Posterior vena cava (tissue), 2 donors: ENCODE measurements around the gene NF1. TPM values are rescaled to one million over a fixed set of nuclear protein-coding genes. Genes with fewer than 3 reads are reported as not detected.
"Not testable (repeated sequence)": the region's sequence is repeated elsewhere in the genome, so short reads cannot be mapped to it uniquely, and the experiment has no call there.

ENCODE experiments used
- DNase-seq: peaks from one replicate; pipeline ENCODE4 v3.0.0-alpha.2; 2020; ENCODE audit warnings: low spot score
- intact Hi-C, 2 donors: fragments of 100-400 bp; cut with DNase I; formaldehyde crosslinking; loops; one replicate each; pipeline versions ENCODE4 v1.14.1 to v1.14.2; 2022 to 2023
- total RNA-seq, 2 donors: library from RNA; stranded (reverse); fragmentation: NEBNext Ultra II Directional; extraction: Animal tissue kit (Norgen Biotek cat#: 25700); gene quantifications; one replicate each; pipeline ENCODE4 v1.2.1, GENCODE V29; 2021
- donor health status: DM: yes; HTN: yes; CAD: no.
- donor health status: DM: yes; HTN: yes; CAD: no.

NF1 gene
- total RNA-seq, 2 donors from 2014 or later, result 47.7 to 70.1 TPM

DNA sequence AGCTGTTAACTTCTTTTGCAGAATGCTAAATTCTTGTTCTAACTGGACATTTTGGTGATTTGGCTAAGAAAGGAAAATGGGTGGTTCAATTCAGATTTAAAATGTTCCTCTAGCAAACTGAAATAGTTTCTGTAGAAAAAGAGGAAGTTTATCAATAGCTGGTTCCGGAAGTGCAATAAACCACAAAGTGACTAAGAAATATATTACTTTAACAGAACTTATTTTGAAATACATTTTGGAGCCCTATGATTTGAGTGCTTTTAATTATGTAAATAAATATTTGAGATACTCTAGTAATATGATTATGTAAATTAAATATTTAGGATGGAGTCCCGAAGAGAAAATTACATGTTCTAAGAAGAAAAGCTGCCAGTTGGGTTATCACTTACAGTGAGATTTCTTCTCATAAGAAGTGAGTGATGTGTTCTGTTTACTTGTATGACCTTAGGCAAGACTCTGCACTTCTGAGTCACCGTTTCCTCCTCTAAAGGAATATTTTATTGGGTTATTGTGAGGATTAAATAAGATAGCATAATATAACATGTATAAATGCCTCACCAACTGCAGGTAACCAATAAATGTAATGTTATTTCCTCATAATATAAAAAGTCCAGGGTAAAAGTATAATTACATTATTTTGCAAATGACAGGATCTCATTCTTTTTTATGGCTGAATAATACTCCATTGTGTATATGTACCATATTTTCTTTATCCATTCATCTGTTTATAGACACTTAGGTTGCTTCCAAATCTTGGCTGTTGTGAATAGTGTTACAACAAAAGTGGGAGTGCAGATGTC lies 219.4 kb downstream of the NF1 start, which contains the start of gene EVI2B:
Gene EVI2B (minus strand): TSS at position 73 of the 800 bp plus-strand sequence. CDS start 8,445 bp downstream, outside the sequence.
- intact Hi-C loops, result no loop called here
- no peak for DNase-seq

DNA sequence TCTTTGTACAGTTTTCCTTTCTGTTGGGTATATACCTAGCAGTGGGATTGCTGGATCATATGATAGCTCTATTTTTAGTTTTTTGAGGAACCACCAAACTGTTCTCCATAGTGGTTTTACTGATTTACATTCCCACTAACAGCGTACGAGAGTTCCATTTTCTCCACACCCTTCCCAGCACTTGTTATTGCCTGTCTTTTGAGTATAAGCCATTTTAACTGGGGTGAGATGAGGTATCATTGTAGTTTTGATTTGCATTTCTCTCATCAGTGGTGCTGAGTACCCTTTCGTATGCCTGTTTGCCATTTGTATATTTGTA lies 220.0 kb downstream of the NF1 start:
- DNase-seq, result no peak
- intact Hi-C loops, result no loop called here

DNA sequence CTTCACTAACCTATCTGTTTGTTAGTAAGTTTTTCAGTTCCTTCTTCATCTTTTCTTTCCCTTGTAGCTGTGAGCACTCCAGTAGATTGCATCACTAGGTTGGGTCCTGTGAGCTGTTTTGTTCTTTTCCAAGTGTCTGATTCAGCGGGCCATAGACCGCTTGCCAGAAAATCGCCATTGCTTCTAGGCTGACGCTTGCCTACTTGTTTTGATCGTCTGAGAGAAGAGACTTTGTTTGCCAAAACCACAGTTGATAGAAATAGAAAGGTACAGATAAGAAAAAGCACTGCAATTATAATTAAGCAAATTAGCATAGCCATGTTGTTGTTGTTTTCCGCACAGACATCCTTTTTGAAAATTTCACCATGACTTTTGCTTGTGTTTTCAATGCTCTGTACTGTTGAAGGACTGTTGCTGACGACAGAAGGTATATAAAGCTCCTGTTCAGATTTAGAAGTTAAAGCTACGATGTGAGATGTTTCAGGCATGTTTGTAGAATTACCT lies 223.6 kb downstream of the NF1 start:
- peak; percentile 84 for DNase-seq
- intact Hi-C loops, result no loop called here

DNA sequence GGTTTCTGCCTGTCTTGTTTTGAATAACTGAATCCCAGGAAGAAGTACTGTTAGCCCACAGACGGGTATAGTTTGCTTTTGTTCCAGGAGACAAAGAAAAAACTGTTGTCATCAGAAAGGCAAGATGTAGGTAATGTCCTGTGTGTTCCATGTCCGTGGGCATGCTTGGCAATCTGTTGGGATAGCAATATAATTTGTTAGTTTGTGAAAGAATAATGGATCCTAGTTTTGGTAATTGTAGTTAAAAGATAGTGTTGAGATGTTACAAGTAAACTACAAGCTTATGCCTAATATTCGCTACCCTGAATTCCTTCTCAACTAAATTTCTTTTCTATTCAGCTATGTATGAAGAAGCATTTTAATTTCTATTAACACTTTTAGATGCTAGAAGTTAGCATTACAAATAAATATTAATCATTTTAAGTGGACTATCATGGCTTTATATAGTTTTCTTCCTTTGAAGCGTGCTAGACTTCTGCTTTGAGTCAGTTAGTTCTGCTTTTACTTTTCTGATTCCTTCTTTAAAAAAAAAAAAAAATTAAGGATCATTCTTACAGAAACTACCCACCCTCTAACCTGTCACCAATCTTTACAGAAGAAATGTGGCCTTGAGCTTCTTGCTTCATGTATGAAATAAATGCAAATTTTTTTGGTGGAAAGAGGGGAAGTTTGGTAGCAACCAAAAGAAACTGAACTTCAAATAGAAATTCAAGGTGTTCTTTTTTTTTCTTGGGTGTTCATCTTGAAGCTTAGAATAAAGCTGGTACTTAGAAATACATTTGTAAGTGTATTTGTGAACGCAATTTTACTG lies 224.3 kb downstream of the NF1 start:
- intact Hi-C loops, result no loop called here
- no peak for DNase-seq

DNA sequence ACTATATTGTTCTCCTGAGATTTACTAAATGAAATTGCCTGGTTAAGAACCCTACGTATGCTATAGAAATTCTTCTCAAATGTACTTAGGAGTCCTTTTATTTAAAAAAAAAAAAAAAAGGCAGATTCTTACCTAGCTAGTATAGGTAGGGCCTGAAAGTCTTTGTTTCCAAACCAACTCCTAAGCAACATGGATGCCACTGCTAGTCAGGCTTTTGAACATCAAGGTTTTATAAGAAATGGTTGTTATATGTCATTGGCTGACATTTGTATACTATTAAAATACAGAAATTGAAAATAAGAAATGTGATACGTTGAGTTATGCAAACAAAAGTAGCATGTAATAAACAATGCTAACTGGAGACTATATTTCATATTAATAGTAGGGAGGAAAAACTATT lies 225.5 kb downstream of the NF1 start:
- intact Hi-C loops, result no loop called here

DNA sequence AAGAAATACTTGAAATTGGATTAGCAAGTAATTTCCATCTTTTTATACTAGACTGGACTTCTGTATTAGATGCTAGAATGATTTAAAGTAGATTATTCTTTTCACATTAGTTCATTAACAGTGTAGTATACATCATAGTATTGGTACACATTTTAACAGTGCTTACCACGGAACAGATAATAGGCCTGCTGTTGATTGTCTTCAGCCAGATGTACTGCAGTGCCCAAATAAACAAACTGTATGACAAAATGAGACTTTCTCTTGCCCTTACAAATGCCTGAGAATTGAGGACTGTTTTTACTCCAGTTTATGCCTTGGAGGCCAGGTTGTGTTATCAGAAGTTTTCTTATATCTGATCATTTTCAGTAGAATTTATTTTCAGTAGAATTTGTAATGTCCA lies 226.0 kb downstream of the NF1 start:
- intact Hi-C loops, result no loop called here
- no peak for DNase-seq

More for the DNA sequence above, 225.5 kb downstream of the NF1 start:
- DNase-seq, result no peak

DNA sequence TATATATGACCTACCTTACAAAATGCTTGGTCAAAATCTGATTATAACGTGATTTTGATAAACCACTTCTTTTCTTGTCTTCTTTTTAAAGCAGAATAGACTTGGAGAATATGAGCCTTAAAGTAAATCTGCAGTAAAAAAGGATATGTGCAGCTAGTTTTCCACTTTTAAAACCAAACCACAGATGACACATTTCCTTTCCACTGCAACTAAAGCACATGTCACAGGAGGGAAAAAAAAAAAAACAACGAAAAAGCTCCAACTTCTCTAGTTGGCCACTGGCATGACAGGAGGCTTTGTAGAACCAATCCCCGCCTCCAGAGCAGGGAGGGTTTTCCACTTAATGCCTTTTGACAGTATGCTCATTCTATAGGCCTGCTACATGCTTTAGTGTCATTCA lies 226.7 kb downstream of the NF1 start, which contains the start of gene EVI2A:
Gene EVI2A (minus strand): TSS at position 142 of the 400 bp plus-strand sequence. CDS start 2,609 bp downstream, outside the sequence.
- intact Hi-C loops, result no loop called here
- DNase-seq, result peak; percentile 52

DNA sequence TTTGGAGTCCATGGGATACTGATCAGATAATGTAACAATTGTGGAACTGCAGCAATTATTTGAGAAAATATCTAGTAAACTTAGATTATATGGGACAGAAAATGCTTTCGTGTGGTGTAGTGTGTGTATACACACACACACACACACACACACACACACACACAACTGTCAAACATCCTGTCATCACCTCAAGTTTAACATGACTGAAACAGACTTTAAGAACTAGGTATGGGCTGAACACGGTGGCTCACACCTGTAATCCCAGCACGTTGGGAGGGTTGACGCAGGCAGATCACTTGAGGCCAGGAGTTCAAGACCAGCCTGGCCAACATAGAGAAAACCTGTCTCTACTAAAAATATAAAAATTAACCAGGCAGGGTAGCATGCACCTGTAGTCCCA lies 227.2 kb downstream of the NF1 start:
- DNase-seq, result no peak
- intact Hi-C loops, result no loop called here

DNA sequence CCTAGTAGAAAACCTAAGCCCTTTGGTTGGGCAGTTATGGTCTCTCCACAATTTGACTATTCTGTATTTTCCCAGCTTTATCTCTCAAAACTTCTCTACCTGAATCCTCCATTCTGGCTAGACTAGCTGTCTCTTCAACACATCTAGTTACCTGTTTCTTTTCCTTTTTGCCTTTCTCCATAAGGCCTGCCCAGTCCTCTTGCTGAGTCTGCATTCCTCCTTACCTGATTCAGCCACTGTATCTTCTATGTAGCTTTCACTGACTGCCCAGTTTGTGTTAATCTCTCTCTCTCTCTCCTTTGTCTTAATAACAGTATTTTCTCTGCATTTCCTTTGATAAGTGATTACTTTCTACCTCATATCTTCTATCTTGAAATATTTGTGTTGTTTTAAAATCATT lies 228.8 kb downstream of the NF1 start:
- intact Hi-C loops, result no loop called here
- DNase-seq, result no peak

DNA sequence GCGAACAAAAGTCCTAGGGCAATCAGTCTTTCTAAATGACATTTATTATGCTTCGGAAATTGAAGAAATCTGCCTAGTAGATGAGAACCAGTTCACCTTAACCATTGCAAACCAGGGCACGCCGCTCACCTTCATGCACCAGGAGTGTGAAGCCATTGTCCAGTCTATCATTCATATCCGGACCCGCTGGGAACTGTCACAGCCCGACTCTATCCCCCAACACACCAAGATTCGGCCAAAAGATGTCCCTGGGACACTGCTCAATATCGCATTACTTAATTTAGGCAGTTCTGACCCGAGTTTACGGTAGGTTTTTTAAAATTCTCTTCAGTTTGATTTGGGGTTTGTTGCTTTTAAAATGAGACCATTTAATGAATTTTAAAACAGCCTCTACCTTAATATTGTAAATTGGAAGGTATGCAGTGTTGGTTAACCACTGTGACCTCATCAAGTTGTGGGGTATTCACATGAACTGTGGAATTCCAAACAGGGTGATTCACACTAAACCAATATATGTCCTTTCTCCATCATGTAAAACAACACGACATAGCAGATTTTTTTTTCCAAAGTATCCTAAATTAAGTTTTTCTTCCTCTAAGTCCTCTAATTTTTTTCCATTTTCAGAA lies 232.9 kb downstream of the NF1 start:
- DNase-seq, result no peak
- intact Hi-C loops, result no loop called here

DNA sequence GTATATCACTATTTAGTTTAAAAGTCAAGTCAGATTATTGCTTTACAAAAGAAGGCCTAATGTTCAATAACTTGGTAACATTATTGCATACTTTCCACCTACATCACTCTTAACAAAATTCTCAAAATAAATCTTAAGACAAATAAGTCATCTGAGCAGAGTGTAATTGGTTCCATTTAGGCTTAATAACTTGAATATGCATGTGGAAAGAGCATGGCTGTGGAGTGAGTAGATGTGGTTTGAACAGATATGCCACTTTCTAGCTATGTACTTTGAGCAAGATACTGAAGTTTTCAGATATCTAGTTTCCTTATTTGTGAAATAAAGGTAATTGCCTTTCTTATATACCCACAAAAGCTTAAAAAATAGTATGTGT lies 233.4 kb downstream of the NF1 start:
- intact Hi-C loops, result no loop called here
- no peak for DNase-seq

DNA sequence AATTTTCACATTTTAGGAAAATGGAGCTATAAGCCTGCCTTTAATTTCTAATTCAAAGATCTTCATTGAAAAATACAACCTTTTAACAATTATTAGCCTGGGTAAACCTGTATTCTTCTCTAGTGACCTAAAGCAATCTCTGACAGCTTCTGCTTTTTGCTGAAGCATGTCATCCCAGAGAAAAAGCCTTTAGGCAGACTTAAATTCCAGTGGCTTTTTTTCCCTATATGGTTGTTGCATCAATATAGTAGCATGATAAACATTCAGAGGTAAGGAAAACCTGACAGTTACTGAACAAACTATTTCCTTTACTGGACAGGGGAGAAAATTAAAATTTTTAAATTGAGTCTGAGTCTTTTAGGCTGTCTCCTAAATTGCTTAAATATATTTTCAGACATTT lies 234.4 kb downstream of the NF1 start:
- intact Hi-C loops, result no loop called here
- no peak for DNase-seq

DNA sequence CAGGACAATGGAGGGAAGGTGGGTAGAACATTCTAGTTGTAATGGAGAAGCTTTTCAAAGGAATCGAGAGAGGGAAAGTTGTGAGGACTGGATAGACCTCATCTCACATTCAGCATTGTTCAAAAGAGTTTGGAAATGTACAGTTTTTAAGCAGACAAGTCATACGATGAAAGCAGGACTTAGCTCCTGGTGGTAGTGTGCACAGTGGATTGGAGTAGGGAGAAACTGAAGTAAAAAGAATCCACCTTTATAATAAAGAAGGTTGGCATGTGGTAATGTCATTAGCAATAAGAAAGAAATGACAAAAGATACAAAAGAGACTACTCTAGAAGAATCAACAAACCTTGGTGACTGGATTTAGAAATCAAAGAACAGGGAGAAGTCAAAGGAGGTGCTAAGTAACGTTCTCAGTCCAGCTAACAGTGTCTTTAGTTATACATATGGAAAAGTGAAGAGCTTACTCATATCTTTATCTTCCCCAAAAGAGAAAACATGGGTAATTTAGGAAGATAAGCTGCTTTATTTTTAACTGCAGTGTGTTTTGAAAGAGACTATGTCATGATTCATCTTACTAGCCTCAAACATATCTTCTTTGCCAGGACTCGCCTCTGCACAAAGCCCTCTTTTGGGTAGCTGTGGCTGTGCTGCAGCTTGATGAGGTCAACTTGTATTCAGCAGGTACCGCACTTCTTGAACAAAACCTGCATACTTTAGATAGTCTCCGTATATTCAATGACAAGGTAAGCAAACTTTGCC lies 245.3 kb downstream of the NF1 start:
- no peak for DNase-seq

DNA sequence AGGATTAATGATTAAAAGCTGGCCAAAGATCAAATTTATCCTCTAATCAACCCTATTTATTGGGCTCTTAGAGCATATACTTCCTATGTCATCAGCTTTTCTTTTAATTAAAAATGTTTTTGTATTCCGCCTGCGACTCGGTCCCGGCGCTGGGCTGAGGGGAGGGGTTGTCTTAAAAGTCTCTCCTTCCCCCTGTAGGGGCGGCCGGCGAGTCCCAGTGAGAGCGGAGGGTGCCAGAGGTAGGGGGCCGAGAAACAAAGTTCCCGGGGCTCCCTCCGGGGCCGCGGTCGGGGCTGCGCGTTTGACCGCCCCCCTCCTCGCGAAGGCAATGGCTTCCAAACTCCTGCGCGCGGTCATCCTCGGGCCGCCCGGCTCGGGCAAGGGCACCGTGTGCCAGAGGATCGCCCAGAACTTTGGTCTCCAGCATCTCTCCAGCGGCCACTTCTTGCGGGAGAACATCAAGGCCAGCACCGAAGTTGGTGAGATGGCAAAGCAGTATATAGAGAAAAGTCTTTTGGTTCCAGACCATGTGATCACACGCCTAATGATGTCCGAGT lies 250.5 kb downstream of the NF1 start:
- DNase-seq, intact Hi-C loops: not testable (repeated sequence)

More for the DNA sequence above, 245.3 kb downstream of the NF1 start:
- intact Hi-C loops, result no loop called here

DNA sequence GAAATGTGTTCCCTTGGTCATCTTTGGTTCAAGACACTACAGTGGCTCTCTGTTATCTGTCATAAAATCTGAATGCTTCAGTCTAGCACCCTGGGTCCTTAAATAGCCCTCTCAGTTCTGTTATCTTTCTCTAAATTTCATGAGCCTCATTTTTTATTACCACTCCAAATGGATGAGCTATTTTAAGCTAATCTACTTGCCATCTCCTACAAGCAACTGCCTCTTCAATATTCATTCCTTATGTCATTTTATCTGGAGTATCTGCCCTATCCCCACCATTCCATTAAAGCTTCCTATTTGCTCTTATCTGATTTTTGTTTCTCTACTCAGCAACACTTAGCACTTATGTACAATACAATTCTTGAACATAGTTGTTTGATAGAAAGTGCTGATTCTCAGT lies 254.7 kb downstream of the NF1 start:
- no peak for DNase-seq

DNA sequence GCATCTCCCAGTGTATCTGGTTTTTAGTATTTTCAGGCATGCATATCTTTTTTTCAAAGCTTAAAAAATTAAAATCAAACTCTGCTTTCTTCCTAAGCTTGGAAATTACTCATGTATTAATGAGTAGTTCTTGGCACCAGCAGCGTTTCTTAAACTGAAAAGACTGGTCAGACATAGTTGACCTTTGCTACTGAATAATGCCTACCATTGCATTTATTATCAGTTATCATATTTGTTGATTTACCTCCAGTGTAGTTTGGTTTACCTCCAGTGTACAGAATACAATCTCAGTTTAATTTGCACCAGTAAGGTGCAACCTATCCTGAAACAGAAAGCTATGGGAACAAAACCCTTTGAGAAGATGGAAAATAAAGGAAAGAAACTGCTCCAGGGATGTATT lies 261.2 kb downstream of the NF1 start:
- intact Hi-C loops, result no loop called here
- DNase-seq, result no peak

More for the DNA sequence above, 254.7 kb downstream of the NF1 start:
- intact Hi-C loops, result no loop called here

DNA sequence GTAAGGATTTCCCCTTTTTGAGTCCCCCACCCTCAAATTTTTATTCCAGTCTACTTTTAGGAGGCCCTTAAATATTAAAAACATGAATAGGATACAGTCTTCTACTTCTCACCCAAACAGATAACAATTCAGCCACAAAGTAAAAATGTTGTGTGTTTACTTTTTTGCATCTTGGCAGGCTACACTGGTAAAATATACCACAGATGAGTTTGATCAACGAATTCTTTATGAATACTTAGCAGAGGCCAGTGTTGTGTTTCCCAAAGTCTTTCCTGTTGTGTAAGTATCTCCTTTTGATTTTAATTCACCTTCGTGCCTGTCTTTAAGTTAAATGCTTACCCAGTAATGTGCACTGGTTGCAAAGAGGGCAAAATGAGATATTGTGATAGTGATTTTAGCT lies 262.3 kb downstream of the NF1 start:
- intact Hi-C loops, result no loop called here
- no peak for DNase-seq

DNA sequence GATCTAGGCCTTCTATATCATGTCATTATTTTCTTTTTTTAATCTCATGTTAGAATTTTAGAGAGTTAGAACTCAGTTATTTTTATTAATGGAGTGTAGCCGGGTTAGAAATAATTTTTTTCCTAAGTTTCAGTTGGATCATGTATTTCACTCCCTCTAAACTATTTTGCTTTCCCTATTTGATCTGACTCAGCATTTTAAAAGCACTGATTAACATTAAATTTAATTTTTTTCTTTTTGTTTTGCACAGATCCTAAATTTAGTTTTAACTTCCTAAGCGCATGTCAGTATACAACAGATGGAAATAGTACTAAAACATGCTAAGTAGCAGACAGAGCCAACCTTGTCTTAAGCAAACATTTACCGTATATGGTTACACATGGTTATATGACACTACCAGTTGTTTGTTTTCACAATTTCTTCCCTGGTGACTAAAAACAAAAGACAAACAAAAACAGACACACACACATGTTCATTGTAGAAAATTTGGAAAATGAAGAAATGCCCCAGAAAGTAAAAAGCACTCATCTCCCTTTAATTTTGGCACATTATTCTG lies 263.1 kb downstream of the NF1 start:
- no peak for DNase-seq
- intact Hi-C loops, result no loop called here

DNA sequence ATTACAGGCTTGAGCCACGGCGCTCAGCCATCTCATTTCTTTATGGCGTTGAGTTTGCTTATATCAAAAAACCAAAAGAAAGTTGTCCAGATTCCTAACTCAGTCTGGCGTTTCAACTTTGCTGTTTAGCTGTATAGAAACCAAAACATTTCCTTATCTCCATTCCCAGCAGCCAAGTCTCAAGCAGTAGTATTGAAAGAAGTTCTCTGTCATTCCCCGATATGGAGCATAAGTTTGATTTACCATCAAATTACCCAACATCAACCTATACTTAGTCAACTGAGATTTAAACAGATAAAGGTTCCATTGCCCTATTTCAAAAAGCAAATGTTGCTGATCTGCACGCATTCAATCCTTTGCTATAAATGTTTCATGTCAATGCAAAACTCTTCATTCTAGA lies 269.2 kb downstream of the NF1 start:
- DNase-seq, result no peak
- intact Hi-C loops, result no loop called here
